TTC549 (cell line): ENCODE data around the gene KDM4B.

ENCODE experiments used
- FAIRE-seq: peaks from 2 replicates; lab custom pipeline; 2012; peaks lifted over from hg19 to GRCh38; lab: Jason Lieb, UNC

KDM4B gene

DNA sequence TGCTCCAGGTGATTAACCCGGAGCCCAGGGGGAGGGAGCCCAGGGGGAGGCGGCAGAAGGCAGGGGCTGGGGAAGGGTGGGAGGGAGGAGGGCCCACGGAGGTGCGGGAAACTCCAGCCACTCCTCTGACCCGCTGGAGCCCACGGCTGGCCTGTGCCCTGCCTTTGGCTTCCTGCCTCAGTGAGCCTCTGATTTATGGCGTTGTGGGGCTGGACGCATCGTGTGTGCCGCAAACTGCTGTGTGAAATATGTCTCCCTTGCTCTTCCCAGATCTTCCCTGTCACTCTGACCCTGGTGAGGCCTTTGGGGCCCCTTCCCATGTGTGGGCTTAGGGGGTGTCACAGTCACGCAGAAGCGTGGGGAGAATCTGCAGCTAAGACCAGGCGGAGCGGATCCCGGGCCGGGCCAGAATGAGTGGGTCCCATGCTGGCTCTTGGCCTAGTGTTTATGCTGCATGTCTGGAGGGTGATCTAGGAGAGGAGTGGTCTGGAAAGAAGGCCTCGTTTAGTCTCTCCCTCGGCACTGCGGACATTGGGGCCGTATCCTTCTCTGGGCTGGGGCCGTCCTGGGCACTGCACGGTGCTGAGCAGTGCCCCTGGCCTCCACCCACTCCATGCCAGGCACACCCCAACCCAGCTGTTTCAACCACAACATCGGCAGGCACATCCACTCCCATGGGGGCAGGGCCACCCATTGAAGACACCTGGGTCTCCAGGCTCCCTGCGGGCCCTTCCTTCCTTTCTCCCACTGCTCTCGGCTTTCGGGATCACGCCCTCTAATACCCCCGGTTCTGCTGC lies 123.0 kb downstream of the KDM4B start:
- FAIRE-seq, result no peak

GRCh38 chr19:5092481-5092843 lies 123.5 kb downstream of the KDM4B start:
- FAIRE-seq, result no peak

DNA sequence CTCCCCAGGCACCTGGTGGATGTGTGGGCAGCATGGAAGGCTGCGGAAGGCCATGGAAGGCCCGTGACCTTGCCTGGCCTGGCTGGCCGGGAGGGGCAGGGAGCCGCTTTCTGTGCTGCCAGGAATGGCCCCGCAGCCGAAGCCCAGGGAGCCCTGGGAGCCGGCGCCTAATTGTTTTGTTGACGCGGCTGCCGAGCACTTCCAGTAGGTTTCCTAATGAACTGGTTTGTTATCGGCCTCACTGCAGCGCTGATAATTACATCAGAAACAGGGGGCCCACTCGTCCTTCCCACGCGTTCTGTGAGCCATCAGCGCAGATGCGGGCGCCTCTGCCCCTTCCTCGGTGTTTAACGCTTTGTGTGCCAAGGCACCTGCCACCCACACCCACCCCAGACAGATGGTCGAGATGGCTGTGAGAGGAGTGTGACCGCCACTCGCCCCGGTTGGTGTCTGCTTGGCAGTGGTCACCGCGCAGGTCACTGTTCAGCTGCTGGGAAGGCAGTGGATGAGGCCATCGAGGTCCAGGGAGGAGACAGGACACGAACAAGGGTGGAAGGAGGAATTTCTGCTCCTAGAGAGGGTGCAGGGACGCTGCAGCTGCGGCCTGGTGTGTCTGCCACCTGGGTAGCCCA lies 124.5 kb downstream of the KDM4B start:
- FAIRE-seq, result no peak

- no peak for FAIRE-seq
Measured at GRCh38 chr19:5093948-5094718, 125.2 kb downstream of the KDM4B start.

DNA sequence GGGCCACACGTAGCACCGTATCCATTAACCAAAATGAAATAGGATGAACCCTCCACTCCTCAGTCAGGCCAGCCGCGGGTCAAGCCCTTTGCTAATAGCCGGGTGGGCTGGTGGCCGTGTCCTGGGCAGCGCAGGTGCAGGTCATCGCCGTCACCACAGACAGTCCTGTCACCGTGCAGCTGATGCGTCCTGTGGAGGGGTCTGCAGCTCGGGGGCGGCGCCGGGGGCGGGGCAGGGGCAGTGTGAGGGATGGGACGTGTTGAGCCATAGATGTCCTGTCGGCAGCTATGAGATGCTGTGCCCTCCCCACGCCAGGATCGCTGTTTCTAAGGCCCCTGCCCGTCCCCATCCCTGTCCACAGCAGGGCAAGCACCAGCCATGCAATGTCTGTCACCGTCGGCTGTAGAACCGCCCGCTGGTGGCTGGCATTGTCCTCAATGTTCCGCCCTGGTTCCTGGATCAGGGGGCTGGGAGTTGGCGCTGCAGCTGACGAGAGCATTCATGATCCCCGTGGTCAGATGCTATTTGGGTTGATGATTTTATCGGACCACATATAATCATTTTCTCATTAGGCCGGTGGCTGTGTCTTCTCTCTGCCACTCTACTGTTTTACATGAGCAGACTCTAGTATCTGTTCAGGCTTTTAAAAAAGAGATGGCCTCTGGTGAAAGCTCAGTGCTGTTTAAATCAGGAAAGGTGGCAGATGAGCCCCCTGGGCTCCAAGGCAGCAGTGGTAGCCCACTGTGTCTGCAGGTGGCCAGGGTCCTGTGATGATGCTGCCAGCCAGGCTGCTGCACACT lies 126.1 kb downstream of the KDM4B start:
- FAIRE-seq, result no peak

DNA sequence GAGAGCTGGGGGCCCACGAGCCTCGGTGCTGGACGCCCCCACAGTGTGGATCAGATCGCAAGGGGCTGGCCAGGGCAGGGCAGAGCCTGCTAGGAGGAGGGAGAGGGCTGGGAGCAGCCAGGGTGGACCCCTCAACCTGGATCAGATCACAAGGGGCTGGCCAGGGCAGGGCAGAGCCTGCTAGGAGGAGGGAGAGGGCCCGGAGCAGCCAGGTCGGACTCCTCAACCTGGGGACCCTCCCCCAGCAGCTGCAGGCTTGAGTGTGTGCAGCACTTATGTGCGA lies 126.6 kb downstream of the KDM4B start:
- no peak for FAIRE-seq

DNA sequence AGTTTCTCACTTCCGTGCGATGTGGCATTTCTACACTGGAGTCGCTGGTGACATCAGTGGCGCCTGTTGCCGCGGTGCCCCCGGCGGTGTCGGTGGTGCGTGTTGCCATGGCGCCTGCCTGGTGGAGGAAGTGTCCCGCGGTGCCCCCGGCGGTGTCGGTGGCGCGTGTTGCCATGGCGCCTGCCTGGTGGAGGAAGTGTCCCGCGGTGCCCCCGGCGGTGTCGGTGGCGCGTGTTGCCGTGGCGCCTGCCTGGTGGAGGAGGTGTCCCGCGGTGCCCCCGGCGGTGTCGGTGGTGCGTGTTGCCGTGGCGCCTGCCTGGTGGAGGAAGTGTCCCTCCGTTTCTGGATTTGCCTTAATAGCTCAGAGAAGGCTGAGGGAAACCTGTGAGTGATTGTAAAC lies 127.6 kb downstream of the KDM4B start:
- no peak for FAIRE-seq

DNA sequence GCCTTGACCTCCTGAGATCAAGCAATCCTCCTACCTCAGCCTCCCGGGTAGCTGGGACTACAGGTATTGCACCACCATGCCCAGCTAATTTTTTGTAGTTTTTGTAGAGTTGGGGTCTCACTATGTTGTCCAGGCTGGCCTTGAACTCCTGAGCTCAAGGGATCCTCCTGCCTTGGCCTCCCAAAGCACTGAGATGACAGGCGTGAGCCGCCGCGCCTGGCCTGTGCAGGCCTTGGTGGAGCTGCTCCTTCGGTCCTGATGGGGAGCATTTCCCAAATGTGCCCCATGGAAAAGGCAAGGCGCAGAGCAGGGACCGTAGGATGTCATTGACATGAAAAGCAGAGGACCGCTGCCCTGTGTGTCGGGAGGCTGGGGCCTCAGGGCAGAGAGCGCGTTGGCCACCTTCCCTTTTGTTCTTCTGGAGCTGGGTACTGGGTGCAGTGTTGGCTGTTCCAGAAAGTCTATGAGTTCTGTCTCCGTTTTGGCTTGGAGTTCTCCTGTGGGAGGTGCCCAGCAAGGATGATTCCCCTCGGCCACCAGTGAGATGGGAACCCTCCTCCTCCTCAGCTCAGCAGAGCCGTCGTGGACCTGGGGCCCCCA lies 128.5 kb downstream of the KDM4B start:
- FAIRE-seq, result no peak

- FAIRE-seq, result no peak
Measured at GRCh38 chr19:5097959-5098623, 129.2 kb downstream of the KDM4B start.

DNA sequence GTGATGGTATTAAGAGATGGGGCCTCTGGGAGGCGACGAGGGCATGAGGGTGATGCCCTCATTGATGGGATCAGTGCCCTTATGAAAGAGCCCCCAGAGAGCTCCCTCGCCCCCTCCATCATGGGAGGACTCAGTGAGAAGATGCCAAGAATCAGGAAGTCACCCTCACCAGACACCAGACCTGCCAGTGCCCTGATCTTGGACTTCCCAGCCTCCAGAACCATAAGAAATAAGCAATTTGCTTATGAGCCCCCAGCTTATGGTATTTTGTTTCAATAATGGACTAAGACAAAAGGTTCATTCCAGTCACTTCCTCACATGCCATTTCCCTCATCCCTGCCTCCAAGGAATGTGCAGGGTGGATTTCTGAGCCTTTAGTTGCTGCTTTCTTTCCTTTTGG lies 129.7 kb downstream of the KDM4B start:
- no peak for FAIRE-seq

GRCh38 chr19:5099701-5100221 lies 130.8 kb downstream of the KDM4B start:
- FAIRE-seq, result no peak

DNA sequence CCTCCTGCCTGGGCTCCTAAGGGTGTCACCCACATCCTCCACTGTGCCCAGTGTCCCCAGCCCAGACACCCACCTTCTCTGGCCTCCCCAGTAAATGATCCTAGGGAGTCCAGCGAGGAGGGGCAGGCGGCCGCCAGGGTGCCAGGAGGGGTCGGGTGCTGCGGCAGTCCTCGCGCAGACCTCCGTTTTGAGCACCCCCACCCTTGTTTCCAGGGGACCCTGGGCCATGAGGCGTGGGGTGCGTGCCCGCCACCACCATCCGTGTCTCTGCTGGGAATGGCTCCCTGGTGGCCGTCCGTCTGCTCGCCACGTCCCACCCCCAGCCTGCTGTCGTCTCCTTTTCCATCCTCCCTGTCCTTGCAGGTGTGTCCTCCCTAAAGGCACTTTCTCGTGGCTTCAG lies 133.0 kb downstream of the KDM4B start:
- FAIRE-seq, result no peak

DNA sequence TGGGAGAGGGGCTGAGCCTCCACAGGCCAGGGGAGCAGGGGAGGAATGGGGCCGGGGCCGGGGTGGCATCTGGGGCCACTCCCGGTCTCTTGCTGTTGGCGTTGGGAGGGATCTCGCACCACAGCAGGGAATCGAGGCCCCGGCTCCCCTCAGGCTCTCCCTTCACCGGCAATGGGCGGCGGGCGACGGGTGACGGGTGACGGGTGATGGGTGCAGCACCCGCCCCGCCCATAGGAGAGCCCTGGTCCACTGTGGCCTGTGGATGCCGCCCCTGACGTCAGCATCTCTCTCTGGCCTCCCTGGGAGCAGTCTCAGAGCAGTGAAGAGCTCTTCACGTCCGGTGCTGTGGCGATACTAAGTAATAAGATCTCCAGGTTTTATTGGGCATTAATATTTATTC lies 133.6 kb downstream of the KDM4B start:
- no peak for FAIRE-seq

- FAIRE-seq, result no peak
Measured at GRCh38 chr19:5103061-5103701, 134.3 kb downstream of the KDM4B start.

DNA sequence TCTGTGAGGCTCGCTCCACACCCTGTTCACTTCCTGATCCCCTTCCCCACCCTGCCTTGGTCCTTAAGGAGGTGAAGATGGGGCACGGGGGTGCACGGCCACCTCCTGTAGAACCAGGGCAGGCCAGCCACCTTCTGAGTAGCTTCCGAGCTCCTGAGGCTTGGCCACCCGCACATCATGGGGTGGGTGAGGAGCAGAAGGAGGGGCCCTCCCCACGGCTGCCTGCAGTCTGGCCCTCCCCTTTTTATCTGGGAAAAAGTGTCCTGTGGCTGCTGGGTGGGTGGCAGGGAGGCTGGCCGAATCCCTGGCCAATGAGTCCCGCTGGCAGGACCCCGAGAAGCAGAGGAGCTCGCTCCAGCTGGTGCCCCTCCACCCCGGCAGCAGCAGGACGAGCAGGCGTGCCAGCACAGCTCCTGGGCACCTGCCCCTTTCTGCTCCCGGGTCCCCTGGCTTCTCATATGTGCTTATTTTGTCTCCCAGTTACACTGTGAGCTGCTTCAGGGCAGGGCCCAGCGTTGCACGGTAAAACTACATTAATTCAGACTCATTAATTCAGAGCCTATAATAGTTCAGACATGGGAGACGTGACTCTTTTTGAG lies 135.0 kb downstream of the KDM4B start:
- no peak for FAIRE-seq

- no peak for FAIRE-seq
Measured at GRCh38 chr19:5104871-5105351, 136.0 kb downstream of the KDM4B start.

GRCh38 chr19:5106191-5106726 lies 137.3 kb downstream of the KDM4B start:
- no peak for FAIRE-seq

- no peak for FAIRE-seq
Measured at GRCh38 chr19:5106971-5107370, 138.1 kb downstream of the KDM4B start.

DNA sequence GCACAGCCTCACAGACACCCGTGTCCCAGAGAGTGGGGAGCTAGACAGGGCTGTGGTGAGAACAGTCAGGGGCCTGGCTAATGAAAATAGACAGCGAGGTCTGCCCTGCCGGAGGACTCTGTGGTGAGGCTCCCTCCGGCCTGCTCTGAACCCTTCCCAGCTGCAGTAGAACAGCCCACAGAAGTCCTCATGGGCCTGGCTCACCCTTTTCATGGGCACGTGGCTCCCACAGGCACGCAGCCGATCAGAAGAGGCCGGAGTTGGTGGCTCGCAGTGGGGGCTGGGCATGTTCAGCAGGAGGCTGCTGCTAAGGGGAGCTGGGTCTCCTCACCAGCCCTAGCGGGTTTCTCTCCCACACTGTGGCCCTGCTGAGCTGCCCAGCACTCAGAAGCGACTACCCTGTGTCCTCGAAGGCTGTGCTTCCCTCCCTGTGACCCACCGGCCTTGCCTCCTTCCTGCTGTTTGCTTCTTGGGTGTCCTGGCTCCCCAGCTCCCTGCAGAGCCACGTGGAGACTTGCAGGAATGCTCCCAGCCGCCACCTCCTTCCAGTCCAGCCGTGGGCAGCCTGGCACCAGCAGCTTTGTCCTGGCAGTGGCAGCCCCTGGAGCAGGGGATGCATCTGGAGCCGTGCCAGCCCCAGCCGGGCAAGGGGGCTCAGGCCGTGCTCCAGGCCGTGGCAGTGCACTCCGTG lies 138.7 kb downstream of the KDM4B start:
- no peak for FAIRE-seq
